HG03520 (cell line): ENCODE data around the gene PM20D2.
"Not testable (repeated sequence)": the region's sequence is repeated elsewhere in the genome, so short reads cannot be mapped to it uniquely, and the experiment has no call there.

ENCODE experiments used
- ATAC-seq: cut with Tn5 transposase; IDR thresholded peaks from one replicate; pipeline ENCODE4 v1.9.1; 2021; ENCODE audit warnings: mild to moderate bottlenecking, moderate library complexity; ENCODE audit not compliant: unreplicated experiment

PM20D2 gene

GRCh38 chr6:89145956-89146717, at the start of gene PM20D2:
PM20D2 (plus strand) TSS chr6:89146055; CDS start chr6:89146145, 90 bp downstream.
- ATAC-seq: peak; percentile 44

- peak; percentile 56 for ATAC-seq
Measured at GRCh38 chr6:89098461-89098860, 47.4 kb upstream of the PM20D2 start.

- ATAC-seq: no peak
Measured at GRCh38 chr6:89100114-89100513, 45.7 kb upstream of the PM20D2 start.

GRCh38 chr6:89110284-89110683, 35.6 kb upstream of the PM20D2 start:
- no peak for ATAC-seq

GRCh38 chr6:89111933-89112332, 33.9 kb upstream of the PM20D2 start:
- ATAC-seq: no peak

- no peak for ATAC-seq
Measured at GRCh38 chr6:89116702-89117101, 29.2 kb upstream of the PM20D2 start.

GRCh38 chr6:89117211-89118108, 28.4 kb upstream of the PM20D2 start, which contains the start of gene SRSF12:
SRSF12 (minus strand) TSS chr6:89118071; CDS start chr6:89117887, 184 bp downstream.
- peak; percentile 68 for ATAC-seq

- no peak for ATAC-seq
Measured at GRCh38 chr6:89118931-89119330, 26.9 kb upstream of the PM20D2 start.

GRCh38 chr6:89120371-89120770, 25.5 kb upstream of the PM20D2 start:
- no peak for ATAC-seq

- no peak for ATAC-seq
Measured at GRCh38 chr6:89121934-89122333, 23.9 kb upstream of the PM20D2 start.

GRCh38 chr6:89122625-89123024, 23.2 kb upstream of the PM20D2 start:
- peak; percentile 48 for ATAC-seq

- not testable (repeated sequence) for ATAC-seq
Measured at GRCh38 chr6:89128256-89128671, 17.6 kb upstream of the PM20D2 start.

- no peak for ATAC-seq
Measured at GRCh38 chr6:89131599-89131998, 14.3 kb upstream of the PM20D2 start.

- no peak for ATAC-seq
Measured at GRCh38 chr6:89132057-89132456, 13.8 kb upstream of the PM20D2 start.

- no peak for ATAC-seq
Measured at GRCh38 chr6:89133981-89134380, 11.9 kb upstream of the PM20D2 start.

- no peak for ATAC-seq
Measured at GRCh38 chr6:89134723-89135122, 11.1 kb upstream of the PM20D2 start.

GRCh38 chr6:89138173-89138572, 7.7 kb upstream of the PM20D2 start:
- ATAC-seq: no peak

GRCh38 chr6:89139509-89140346, 6.1 kb upstream of the PM20D2 start:
- no peak for ATAC-seq

- ATAC-seq: no peak
Measured at GRCh38 chr6:89140347-89141156, 5.3 kb upstream of the PM20D2 start.

GRCh38 chr6:89144354-89144906, 1.4 kb upstream of the PM20D2 start:
- peak; percentile 41 for ATAC-seq
